Lower lobe of right lung (tissue), 2 donors: ENCODE measurements around the gene UIMC1. TPM values are rescaled to one million over a fixed set of nuclear protein-coding genes. Genes with fewer than 3 reads are reported as not detected.
A peak's percentile ranks its signal among the peaks of the same experiment; 100 is the strongest.

Experiments
- ATAC-seq, 2 donors: fragments of 200-7000 bp; cut with Tn5 transposase; one replicate each; pipeline ENCODE4 v1.9.1; 2020 to 2022; ENCODE audit warnings: mild to moderate bottlenecking in 2 of 2, moderate library complexity in 2 of 2
- DNase-seq: peaks from one replicate; pipeline ENCODE4 v3.0.0-alpha.2; 2020
- H3K27ac ChIP-seq: fragments of 200-600 bp; one replicate; pipeline ENCODE4 v1.8.0; 2022
- H3K27me3 ChIP-seq: fragments of 200-600 bp; one replicate; pipeline ENCODE4 v1.8.0; 2022; ENCODE audit warnings: low read depth
- H3K36me3 ChIP-seq: fragments of 200-600 bp; one replicate; pipeline ENCODE4 v1.8.0; 2022; ENCODE audit warnings: mild to moderate bottlenecking
- H3K4me1 ChIP-seq: fragments of 200-600 bp; one replicate; pipeline ENCODE4 v1.8.0; 2022
- H3K4me3 ChIP-seq: fragments of 200-600 bp; one replicate; pipeline ENCODE4 v1.8.0; 2022; ENCODE audit warnings: mild to moderate bottlenecking
- H3K9me3 ChIP-seq: fragments of 200-600 bp; one replicate; pipeline ENCODE4 v1.8.0; 2022
- intact Hi-C: fragments of 100-400 bp; cut with DNase I; formaldehyde crosslinking; loops from one replicate; pipeline ENCODE4 v1.11.0; 2022
- total RNA-seq: library from RNA; stranded (reverse); fragmentation: NEBNext Ultra II Directional; extraction: Animal tissue kit (Norgen Biotek cat#: 25700); gene quantifications from one replicate; pipeline ENCODE4 v1.2.1, GENCODE V29; 2021
- TF ChIP-seq, protein P1 (sequence below): fragments of 200-600 bp; IDR thresholded peaks from one replicate; pipeline ENCODE4 v1.8.0; 2022; ENCODE audit warnings: antibody characterized with exemption, mild to moderate bottlenecking
- donor health status: DM: no; HTN: yes; CAD: no; lungs with severe emphysema.

Gene UIMC1
- total RNA-seq, 1 donor from 2014 or later: 39.1 TPM

DNA sequence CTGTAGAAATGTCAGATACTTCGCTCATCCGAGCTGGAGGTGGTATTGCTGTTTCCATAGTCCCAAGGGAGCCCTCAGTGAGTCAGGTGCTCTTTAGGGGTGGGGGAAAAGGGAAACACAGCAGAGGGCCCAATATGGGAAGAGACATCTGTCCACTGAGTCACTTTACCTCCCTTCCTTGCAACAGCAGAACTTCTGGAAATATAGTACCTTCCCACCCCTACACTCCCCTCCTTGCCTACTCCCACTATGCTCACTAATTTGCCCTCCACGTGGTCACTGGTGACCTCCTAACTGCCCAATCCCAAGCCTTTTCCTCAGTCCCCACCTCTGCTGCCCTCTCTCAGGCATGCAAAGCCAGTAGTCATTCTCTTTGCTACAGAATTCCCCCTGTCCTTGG lies 109.3 kb downstream of the UIMC1 start:
- H3K27me3 ChIP-seq: no peaks in the 10 kb centered on the region
- DNase-seq (no peak), ATAC-seq (no peak)
- H3K36me3 ChIP-seq: peaks cover 2% of the 10 kb centered on the region
- no peak overlapping the region for H3K27ac ChIP-seq
- H3K4me1 ChIP-seq: peaks cover 47% of the 10 kb centered on the region
- intact Hi-C loops: no loop called here
- TF ChIP-seq, protein P1, sequence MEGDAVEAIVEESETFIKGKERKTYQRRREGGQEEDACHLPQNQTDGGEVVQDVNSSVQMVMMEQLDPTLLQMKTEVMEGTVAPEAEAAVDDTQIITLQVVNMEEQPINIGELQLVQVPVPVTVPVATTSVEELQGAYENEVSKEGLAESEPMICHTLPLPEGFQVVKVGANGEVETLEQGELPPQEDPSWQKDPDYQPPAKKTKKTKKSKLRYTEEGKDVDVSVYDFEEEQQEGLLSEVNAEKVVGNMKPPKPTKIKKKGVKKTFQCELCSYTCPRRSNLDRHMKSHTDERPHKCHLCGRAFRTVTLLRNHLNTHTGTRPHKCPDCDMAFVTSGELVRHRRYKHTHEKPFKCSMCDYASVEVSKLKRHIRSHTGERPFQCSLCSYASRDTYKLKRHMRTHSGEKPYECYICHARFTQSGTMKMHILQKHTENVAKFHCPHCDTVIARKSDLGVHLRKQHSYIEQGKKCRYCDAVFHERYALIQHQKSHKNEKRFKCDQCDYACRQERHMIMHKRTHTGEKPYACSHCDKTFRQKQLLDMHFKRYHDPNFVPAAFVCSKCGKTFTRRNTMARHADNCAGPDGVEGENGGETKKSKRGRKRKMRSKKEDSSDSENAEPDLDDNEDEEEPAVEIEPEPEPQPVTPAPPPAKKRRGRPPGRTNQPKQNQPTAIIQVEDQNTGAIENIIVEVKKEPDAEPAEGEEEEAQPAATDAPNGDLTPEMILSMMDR: no peak
- no peaks in the 10 kb centered on the region for H3K9me3 ChIP-seq
- H3K4me3 ChIP-seq: peak overlapping the region; percentile 43

DNA sequence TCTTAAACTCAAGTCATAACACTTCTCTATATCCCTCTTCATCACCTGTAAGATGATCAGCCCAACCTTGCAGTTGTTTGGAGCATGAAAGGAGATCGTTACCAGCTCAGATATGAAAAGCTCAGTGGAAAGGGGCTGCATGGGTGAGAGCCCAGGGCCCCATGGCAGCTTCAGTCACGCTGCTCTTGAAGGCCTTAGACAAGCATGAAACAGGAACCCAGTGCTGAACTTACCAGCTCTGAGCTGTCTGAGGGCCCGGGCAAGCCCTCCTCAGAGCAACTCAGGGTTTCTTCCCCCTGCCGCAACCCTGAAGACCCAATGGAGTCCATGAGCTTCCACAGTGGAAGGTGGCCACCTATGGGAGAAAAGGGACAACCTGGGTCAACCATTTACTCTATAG lies 110.7 kb downstream of the UIMC1 start:
- no peak for ATAC-seq

DNA sequence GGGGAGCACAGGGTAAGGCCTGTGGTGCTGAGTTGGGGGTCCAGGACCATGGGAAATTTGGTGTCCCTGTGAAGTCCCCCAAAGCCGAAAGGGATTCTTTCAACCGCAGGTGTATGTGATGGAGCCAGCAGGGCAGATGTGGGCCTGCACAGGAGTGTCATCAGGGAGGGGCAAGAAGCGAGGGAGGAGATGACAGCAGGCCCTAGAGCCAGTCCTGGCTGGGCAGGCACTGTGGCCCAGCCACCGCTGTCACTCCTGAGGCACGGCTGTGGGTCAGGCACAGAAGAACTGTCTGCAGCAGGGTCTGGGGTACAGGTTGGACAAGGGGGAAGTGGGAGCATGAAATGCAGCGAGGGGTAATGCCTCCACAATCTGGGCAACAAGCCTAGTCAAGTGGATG lies 112.3 kb downstream of the UIMC1 start:
- DNase-seq: no peak

More for the DNA sequence above, 110.7 kb downstream of the UIMC1 start:
- no peaks in the 10 kb centered on the region for H3K9me3 ChIP-seq
- H3K36me3 ChIP-seq: no peaks in the 10 kb centered on the region
- DNase-seq: no peak
- TF ChIP-seq, protein P1: no peak
- intact Hi-C loops: no loop called here
- peak overlapping the region; percentile 49 for H3K27ac ChIP-seq
- no peaks in the 10 kb centered on the region for H3K27me3 ChIP-seq
- peaks cover 39% of the 10 kb centered on the region for H3K4me1 ChIP-seq
- H3K4me3 ChIP-seq: no peak overlapping the region

DNA sequence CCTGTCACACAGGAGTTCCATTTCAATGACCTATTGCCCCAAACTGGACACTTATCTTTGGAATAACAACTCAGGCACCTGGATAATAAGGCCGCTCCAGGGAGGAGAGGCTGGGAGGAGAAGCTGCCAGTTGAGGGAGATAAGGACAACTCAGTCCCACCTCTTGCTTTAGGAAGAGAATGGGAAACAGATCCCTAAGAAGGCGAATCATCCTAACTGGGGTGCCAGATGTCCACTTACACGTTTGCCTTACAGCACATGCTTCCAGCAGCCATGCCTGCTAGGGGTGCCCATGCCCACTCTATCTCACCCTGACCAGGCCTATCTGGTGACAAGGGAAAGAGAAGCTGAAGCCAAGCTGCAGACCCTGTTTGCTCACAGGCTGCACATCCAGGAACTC lies 113.9 kb downstream of the UIMC1 start:
- Histone ChIP-seq H3K27me3 (no peaks in the 10 kb centered on the region), H3K27ac (no peak overlapping the region), H3K4me1 (peaks cover 16% of the 10 kb centered on the region), H3K4me3 (no peak overlapping the region), H3K36me3 (no peaks in the 10 kb centered on the region), H3K9me3 (no peaks in the 10 kb centered on the region)
- TF ChIP-seq, protein P1: no peak
- DNase-seq (no peak), ATAC-seq (no peak)
- intact Hi-C loops: no loop called here

More for the DNA sequence above, 112.3 kb downstream of the UIMC1 start:
- ATAC-seq: no peak
- intact Hi-C loops: no loop called here
- Histone ChIP-seq H3K9me3 (no peaks in the 10 kb centered on the region), H3K4me1 (peaks cover 23% of the 10 kb centered on the region), H3K4me3 (no peak overlapping the region), H3K36me3 (no peaks in the 10 kb centered on the region), H3K27me3 (no peaks in the 10 kb centered on the region), H3K27ac (no peak overlapping the region)
- TF ChIP-seq, protein P1: no peak

DNA sequence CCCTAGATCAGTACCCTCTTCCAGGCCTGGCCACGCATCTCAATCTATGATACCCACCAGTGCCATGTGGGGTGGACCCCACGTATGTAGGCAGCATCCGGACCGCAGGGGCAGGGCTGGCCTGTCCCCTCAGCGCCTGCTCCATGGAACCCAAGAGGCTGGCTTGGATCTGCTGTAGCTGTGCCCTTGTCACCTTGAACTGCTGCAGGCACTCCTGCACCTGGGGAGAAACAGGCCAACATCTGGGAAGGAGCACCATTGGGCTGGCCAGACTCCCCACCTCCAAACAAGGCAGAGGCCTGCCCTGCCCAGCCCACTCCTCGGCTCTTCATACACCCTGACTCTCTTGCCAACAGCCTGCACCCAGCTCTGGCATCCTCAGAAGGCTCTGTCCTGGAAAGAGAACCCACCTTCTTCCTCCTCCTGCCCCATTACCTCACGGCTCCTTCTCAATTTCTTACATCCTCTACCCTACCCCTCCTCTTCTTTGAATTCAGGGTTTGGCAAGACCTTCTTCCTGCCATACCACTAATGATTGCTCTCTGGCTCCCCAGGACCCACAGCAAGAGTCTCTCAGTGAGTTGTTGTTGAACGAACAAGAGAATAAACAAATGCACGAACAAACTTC lies 115.1 kb downstream of the UIMC1 start:
- intact Hi-C loops: no loop called here
- no peak overlapping the region for H3K27ac ChIP-seq
- TF ChIP-seq, protein P1: no peak
- H3K36me3 ChIP-seq: no peaks in the 10 kb centered on the region
- H3K27me3 ChIP-seq: no peaks in the 10 kb centered on the region
- H3K4me1 ChIP-seq: peaks cover 11% of the 10 kb centered on the region
- no peak for DNase-seq
- no peaks in the 10 kb centered on the region for H3K9me3 ChIP-seq
- ATAC-seq: no peak
- no peak overlapping the region for H3K4me3 ChIP-seq
